ENCODE results near the gene C1S.

GRCh38 chr12:7060353-7060954, at the start of gene C1S:
- TF ChIP-seq POLR2A (IDR thresholded peaks at IDR 0.05), result no peak
- TF ChIP-seq, protein P1, sequence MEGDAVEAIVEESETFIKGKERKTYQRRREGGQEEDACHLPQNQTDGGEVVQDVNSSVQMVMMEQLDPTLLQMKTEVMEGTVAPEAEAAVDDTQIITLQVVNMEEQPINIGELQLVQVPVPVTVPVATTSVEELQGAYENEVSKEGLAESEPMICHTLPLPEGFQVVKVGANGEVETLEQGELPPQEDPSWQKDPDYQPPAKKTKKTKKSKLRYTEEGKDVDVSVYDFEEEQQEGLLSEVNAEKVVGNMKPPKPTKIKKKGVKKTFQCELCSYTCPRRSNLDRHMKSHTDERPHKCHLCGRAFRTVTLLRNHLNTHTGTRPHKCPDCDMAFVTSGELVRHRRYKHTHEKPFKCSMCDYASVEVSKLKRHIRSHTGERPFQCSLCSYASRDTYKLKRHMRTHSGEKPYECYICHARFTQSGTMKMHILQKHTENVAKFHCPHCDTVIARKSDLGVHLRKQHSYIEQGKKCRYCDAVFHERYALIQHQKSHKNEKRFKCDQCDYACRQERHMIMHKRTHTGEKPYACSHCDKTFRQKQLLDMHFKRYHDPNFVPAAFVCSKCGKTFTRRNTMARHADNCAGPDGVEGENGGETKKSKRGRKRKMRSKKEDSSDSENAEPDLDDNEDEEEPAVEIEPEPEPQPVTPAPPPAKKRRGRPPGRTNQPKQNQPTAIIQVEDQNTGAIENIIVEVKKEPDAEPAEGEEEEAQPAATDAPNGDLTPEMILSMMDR (IDR thresholded peaks at IDR 0.05), result peak in 1 of 3 donors; percentile 85

Data from lower leg skin (tissue), 3 donors.